WTC11 (cell line): ENCODE measurements around the gene STEAP1. TPM values are rescaled to one million over a fixed set of nuclear protein-coding genes. Genes with fewer than 3 reads are reported as not detected.

Experiments used
- ATF6 ChIP-seq: sonication (generic); formaldehyde crosslinking; IDR thresholded peaks from 2 replicates; pipeline ENCODE4 v1.8.1; 2023; ENCODE audit warnings: mild to moderate bottlenecking, missing genetic modification reagents
- CBFB ChIP-seq: sonication (generic); formaldehyde crosslinking; IDR thresholded peaks from 2 replicates; pipeline ENCODE4 v1.8.1; 2022; ENCODE audit warnings: mild to moderate bottlenecking, low read depth, missing genetic modification reagents
- CDX4 ChIP-seq: fragments of 250-450 bp; sonication (Bioruptor Pico); IDR thresholded peaks from 2 replicates; pipeline ENCODE4 v1.9.0; 2021; ENCODE audit warnings: moderate library complexity, mild to moderate bottlenecking, inconsistent platforms, borderline replicate concordance
- E2F1 ChIP-seq: sonication (generic); formaldehyde crosslinking; IDR thresholded peaks from 2 replicates; pipeline ENCODE4 v1.8.0; 2022; ENCODE audit warnings: mild to moderate bottlenecking, missing genetic modification reagents
- EMX1 ChIP-seq: fragments of 250-450 bp; sonication (Bioruptor Pico); IDR thresholded peaks from 2 replicates; pipeline ENCODE4 v1.8.0; 2021; ENCODE audit warnings: mild to moderate bottlenecking
- FOXP4 ChIP-seq: sonication (generic); formaldehyde crosslinking; IDR thresholded peaks from 2 replicates; pipeline ENCODE4 v1.8.0; 2022; ENCODE audit warnings: mild to moderate bottlenecking, missing genetic modification reagents
- GTF2I ChIP-seq: fragments of 250-450 bp; sonication (Bioruptor Pico); conservative IDR thresholded peaks from 2 replicates; pipeline ENCODE4 v1.4.0; 2021; ENCODE audit warnings: mild to moderate bottlenecking
- HMGA2 ChIP-seq: fragments of 250-450 bp; sonication (Bioruptor Pico); IDR thresholded peaks from 2 replicates; pipeline ENCODE4 v1.4.0; 2021; ENCODE audit warnings: mild to moderate bottlenecking, moderate library complexity
- HMGXB4 ChIP-seq: sonication (generic); formaldehyde crosslinking; IDR thresholded peaks from 2 replicates; pipeline ENCODE4 v1.8.1; 2023; ENCODE audit warnings: mild to moderate bottlenecking, moderate library complexity, missing genetic modification reagents
- IRF1 ChIP-seq: sonication (generic); formaldehyde crosslinking; IDR thresholded peaks from 2 replicates; pipeline ENCODE4 v1.8.0; 2023; ENCODE audit warnings: missing genetic modification reagents
- JAZF1 ChIP-seq: fragments of 250-450 bp; sonication (Bioruptor Pico); IDR thresholded peaks from 2 replicates; pipeline ENCODE4 v1.9.0; 2021; ENCODE audit warnings: moderate library complexity, mild to moderate bottlenecking, inconsistent platforms
- NR3C1 ChIP-seq: sonication (generic); formaldehyde crosslinking; conservative IDR thresholded peaks from 2 replicates; pipeline ENCODE4 v1.8.1; 2023; ENCODE audit warnings: low read depth, mild to moderate bottlenecking, missing genetic modification reagents
- PREB ChIP-seq: sonication (generic); formaldehyde crosslinking; IDR thresholded peaks from 2 replicates; pipeline ENCODE4 v1.8.1; 2022; ENCODE audit warnings: mild to moderate bottlenecking, missing genetic modification reagents, moderate library complexity, borderline replicate concordance
- PRRX2 ChIP-seq: fragments of 250-450 bp; sonication (Bioruptor Pico); IDR thresholded peaks from 2 replicates; pipeline ENCODE4 v1.8.0; 2021; ENCODE audit warnings: mild to moderate bottlenecking
- SMAD3 ChIP-seq: sonication (generic); formaldehyde crosslinking; IDR thresholded peaks from 2 replicates; pipeline ENCODE4 v1.8.0; 2022; ENCODE audit warnings: missing genetic modification reagents, mild to moderate bottlenecking, borderline replicate concordance
- SP1 ChIP-seq: sonication (generic); formaldehyde crosslinking; conservative IDR thresholded peaks from 2 replicates; pipeline ENCODE4 v1.8.1; 2022; ENCODE audit warnings: missing genetic modification reagents
- TEAD1 ChIP-seq: sonication (generic); formaldehyde crosslinking; IDR thresholded peaks from 2 replicates; pipeline ENCODE4 v1.8.0; 2022; ENCODE audit warnings: mild to moderate bottlenecking, missing genetic modification reagents
- TEAD4 ChIP-seq: sonication (generic); formaldehyde crosslinking; IDR thresholded peaks from 2 replicates; pipeline ENCODE4 v1.8.0; 2022; ENCODE audit warnings: mild to moderate bottlenecking, missing genetic modification reagents
- TP53 ChIP-seq: sonication (generic); formaldehyde crosslinking; IDR thresholded peaks from 2 replicates; pipeline ENCODE4 v1.8.1; 2023; ENCODE audit warnings: mild to moderate bottlenecking, missing genetic modification reagents
- ZNF263 ChIP-seq: sonication (generic); formaldehyde crosslinking; IDR thresholded peaks from 2 replicates; pipeline ENCODE4 v1.8.1; 2022; ENCODE audit warnings: low read depth, mild to moderate bottlenecking, moderate library complexity, missing genetic modification reagents
- ZNF317 ChIP-seq: sonication (generic); formaldehyde crosslinking; IDR thresholded peaks from 2 replicates; pipeline ENCODE4 v1.8.1; 2023; ENCODE audit warnings: low read depth, mild to moderate bottlenecking, moderate library complexity, missing genetic modification reagents, borderline replicate concordance
- ZNF416 ChIP-seq: fragments of 250-450 bp; sonication (Bioruptor Pico); IDR thresholded peaks from 2 replicates; pipeline ENCODE4 v1.9.0; 2021; ENCODE audit warnings: mild to moderate bottlenecking, inconsistent platforms
- ZNF423 ChIP-seq: fragments of 250-450 bp; sonication (Bioruptor Pico); IDR thresholded peaks from 2 replicates; pipeline ENCODE4 v2.1.2; 2022; ENCODE audit warnings: mild to moderate bottlenecking, moderate library complexity
- ZNF532 ChIP-seq: fragments of 250-450 bp; sonication (Bioruptor Pico); IDR thresholded peaks from 2 replicates; pipeline ENCODE4 v1.9.0; 2021; ENCODE audit warnings: mild to moderate bottlenecking, borderline replicate concordance
- ZNF671 ChIP-seq: fragments of 250-450 bp; sonication (Bioruptor Pico); IDR thresholded peaks from 2 replicates; pipeline ENCODE4 v1.8.0; 2021; ENCODE audit warnings: mild to moderate bottlenecking
- total RNA-seq: library from RNA; stranded (reverse); gene quantifications from 3 replicates; pipeline ENCODE4 v1.2.3, GENCODE V29; 2021

The STEAP1 gene
- total RNA-seq, 1 experiment from 2014 or later = 2.4 TPM

GRCh38 chr7:90119178-90119971 lies 34.9 kb upstream of the STEAP1 start (continued):
- TF ChIP-seq FOXP4 (peak; percentile 21; the same call in 1 of the 2 replicates), GTF2I (CRISPR knock-in tag) (no peak), ATF6 (CRISPR knock-in tag) (no peak), HMGXB4 (CRISPR knock-in tag) (no peak), IRF1 (CRISPR knock-in tag) (no peak; the same call in 1 of the 2 replicates), ZNF671 (CRISPR knock-in tag) (no peak), SP1 (no peak), EMX1 (CRISPR knock-in tag) (no peak), CDX4 (CRISPR knock-in tag) (no peak), SMAD3 (CRISPR knock-in tag) (no peak), ZNF423 (CRISPR knock-in tag) (no peak), PREB (no peak), ZNF532 (no peak), ZNF416 (no peak), CBFB (CRISPR knock-in tag) (no peak), E2F1 (no peak), NR3C1 (CRISPR knock-in tag) (no peak), TP53 (CRISPR knock-in tag) (peak; percentile 74; the same call in 1 of the 2 replicates), PRRX2 (no peak), TEAD4 (CRISPR knock-in tag) (no peak), JAZF1 (CRISPR knock-in tag) (no peak), ZNF263 (no peak), ZNF317 (no peak), HMGA2 (CRISPR knock-in tag) (no peak), TEAD1 (CRISPR knock-in tag) (no peak)
